K562 (cell line): ENCODE results near the gene KMT2C. TPM values are rescaled to one million over a fixed set of nuclear protein-coding genes. Genes with fewer than 3 reads are reported as not detected.

Experiments used
- ELF2 ChIP-seq: fragments of 250-450 bp; sonication (Bioruptor Pico); IDR thresholded peaks from 2 replicates; pipeline ENCODE4 v1.5.0; 2021; ENCODE audit warnings: mild to moderate bottlenecking
- GTF2E2 ChIP-seq: fragments of 200-800 bp; sonication (Bioruptor generic); IDR thresholded peaks from 2 replicates; pipeline ENCODE4 v1.6.1; 2016; ENCODE audit warnings: missing genetic modification characterization, missing compliant biosample characterization
- HMGXB4 ChIP-seq: sonication (generic); formaldehyde crosslinking; IDR thresholded peaks from 2 replicates; pipeline ENCODE4 v1.8.1; 2023; ENCODE audit warnings: mild to moderate bottlenecking, missing genetic modification reagents
- KAT7 ChIP-seq: sonication (generic); formaldehyde crosslinking; IDR thresholded peaks from 2 replicates; pipeline ENCODE4 v1.8.0; 2022; ENCODE audit warnings: missing genetic modification reagents, mild to moderate bottlenecking, borderline replicate concordance
- KHSRP ChIP-seq: fragments of 450-650 bp; IDR thresholded peaks from 2 replicates; pipeline ENCODE4 v1.6.1; 2017
- MAFF ChIP-seq: IDR thresholded peaks from 2 replicates; pipeline ENCODE4 v1.6.1; 2012; ENCODE audit warnings: low read length, improper control_type of control experiment
- MEIS2 ChIP-seq: fragments of 450-650 bp; IDR thresholded peaks from 2 replicates; pipeline ENCODE4 v1.6.1; 2014; ENCODE audit warnings: mild to moderate bottlenecking; ENCODE audit not compliant: partially characterized antibody
- NCOR1 ChIP-seq: fragments of 450-650 bp; IDR thresholded peaks from 2 replicates; pipeline ENCODE4 v1.6.1; 2016; ENCODE audit warnings: mild to moderate bottlenecking, moderate library complexity
- RAD51 ChIP-seq: fragments of 450-650 bp; IDR thresholded peaks from 2 replicates; pipeline ENCODE4 v1.7.1; 2016; ENCODE audit warnings: low read depth, mild to moderate bottlenecking, borderline replicate concordance
- SMARCA5 ChIP-seq: fragments of 450-650 bp; IDR thresholded peaks from 2 replicates; pipeline ENCODE4 v1.6.1; 2016
- SPI1 ChIP-seq: IDR thresholded peaks from 2 replicates; pipeline ENCODE4 v1.6.1; 2011; ENCODE audit warnings: low read depth, low read length, control low read depth, borderline replicate concordance
- STAT6 ChIP-seq: sonication (generic); formaldehyde crosslinking; IDR thresholded peaks from 2 replicates; pipeline ENCODE4 v1.8.1; 2023; ENCODE audit warnings: mild to moderate bottlenecking, missing genetic modification reagents
- TARDBP ChIP-seq: fragments of 450-650 bp; IDR thresholded peaks from 2 replicates; pipeline ENCODE4 v1.6.1; 2016
- TFAP4 ChIP-seq: sonication (generic); formaldehyde crosslinking; IDR thresholded peaks from 2 replicates; pipeline ENCODE4 v1.8.0; 2022; ENCODE audit warnings: missing genetic modification reagents, mild to moderate bottlenecking, moderate library complexity, borderline replicate concordance
- TRIM28 ChIP-seq: fragments of 450-650 bp; IDR thresholded peaks from 2 replicates; pipeline ENCODE4 v1.6.1; 2017
- ZNF232 ChIP-seq: sonication (generic); formaldehyde crosslinking; IDR thresholded peaks from 2 replicates; pipeline ENCODE4 v1.8.0; 2022; ENCODE audit warnings: mild to moderate bottlenecking, missing genetic modification reagents
- ZNF311 ChIP-seq: fragments of 250-450 bp; sonication (Bioruptor Pico); IDR thresholded peaks from 2 replicates; pipeline ENCODE4 v1.4.0; 2020; ENCODE audit warnings: mild to moderate bottlenecking, moderate library complexity
- ZNF316 ChIP-seq: fragments of 450-650 bp; IDR thresholded peaks from 2 replicates; pipeline ENCODE4 v1.6.1; 2016
- ZNF586 ChIP-seq: fragments of 450-650 bp; formaldehyde crosslinking; conservative IDR thresholded peaks from 2 replicates; pipeline ENCODE4 v1.4.0; 2020; ENCODE audit warnings: mild to moderate bottlenecking, moderate library complexity
- polyA plus RNA-seq, 8 experiments: library from polyadenylated mRNA; depleted of rRNA in 4 of 8; stranded (reverse) in 5 of 8; unstranded in 3 of 8; fragments of >200 nt; fragmentation: Nextera tagmentation in 2 of 8; fragmentation: Illumina TruSeq in 1 of 8; extraction: Ambion mirVana in 2 of 8; extraction: Trizol in 1 of 8; gene quantifications; 2 replicates each; pipeline versions ENCODE4 v1.2.1 to v1.2.3, GENCODE V29; 2011 to 2014; ENCODE audit warnings: inconsistent platforms in 1 of 8, missing spikeins in 1 of 8
- total RNA-seq, 7 experiments: library from RNA; depleted of rRNA in 6 of 7; stranded (reverse); fragments of >200 nt in 6 of 7; fragmentation: Illumina TruSeq in 2 of 7; extraction: Trizol in 2 of 7; gene quantifications; 2 replicates each; pipeline versions ENCODE4 v1.2.1 to v1.2.3, GENCODE V29; 2011 to 2021; ENCODE audit warnings: low replicate concordance in 1 of 7

Gene KMT2C
- total and polyA plus RNA-seq, 9 of the 15 experiments (the other 6 are each of a cell fraction or from before 2014, with no cell fraction given), result 4.9 to 67.8 (median 27.1) TPM

- TF ChIP-seq ZNF586 (CRISPR knock-in tag), result no peak
- TF ChIP-seq TARDBP, result peak; percentile 94; the same call in 1 of the 2 replicates
- TF ChIP-seq MAFF, result no peak
- peak; percentile 61; the same call in 1 of the 2 replicates for TF ChIP-seq RAD51
- no peak; the same call in 1 of the 2 replicates for TF ChIP-seq NCOR1
- peak; percentile 98 for TF ChIP-seq MEIS2
- no peak for TF ChIP-seq ZNF311 (CRISPR knock-in tag)
- TF ChIP-seq SMARCA5, result no peak
- TF ChIP-seq ELF2 (CRISPR knock-in tag), result peak; percentile 93
- no peak for TF ChIP-seq HMGXB4 (CRISPR knock-in tag)
- TF ChIP-seq GTF2E2 (tag), result peak; percentile 57; the same call in 1 of the 2 replicates
- TF ChIP-seq KHSRP, result no peak
- TF ChIP-seq TFAP4 (CRISPR knock-in tag), result peak; percentile 66
- peak; percentile 31; the same call in 1 of the 2 replicates for TF ChIP-seq SPI1
- no peak for TF ChIP-seq ZNF316
- peak; percentile 36; the same call in 1 of the 2 replicates for TF ChIP-seq TRIM28
- no peak for TF ChIP-seq ZNF232 (CRISPR knock-in tag)
- TF ChIP-seq STAT6 (CRISPR knock-in tag), result 0 out of 2 replicates have a peak, but pooled peaks have one; percentile 72
- TF ChIP-seq KAT7 (CRISPR knock-in tag), result no peak
- TF ChIP-seq, all 486 proteins: peak for 111
These were observed 28.0 kb upstream of the KMT2C start (continued) for GRCh38 chr7:152463709-152464311.
